Endothelial cell of umbilical vein (primary cell): ENCODE data around the gene PAX3. TPM values are rescaled to one million over a fixed set of nuclear protein-coding genes. Genes with fewer than 3 reads are reported as not detected.

Experiments used
- BruUV-seq: library from RNA; stranded (reverse); fragments of 400-500 nt; replicated peaks from 2 replicates; lab custom pipeline; 2021; lab: Mats Ljungman, UMichigan
- CTCF ChIA-PET: fragments of 300-600, 350-600 bp; sonication (Branson Sonifier 250); formaldehyde crosslinking; loops from one replicate; lab custom pipeline; 2021; ENCODE audit warnings: antibody characterized with exemption, inconsistent platforms; lab: Charles Lee
- POLR2A ChIA-PET: fragments of 300-600, 350-600 bp; sonication (Branson Sonifier 250); formaldehyde crosslinking; loops from one replicate; lab custom pipeline; 2021; ENCODE audit warnings: antibody characterized with exemption, inconsistent platforms; lab: Charles Lee
- DNase-seq: peaks from one replicate; pipeline ENCODE4 v3.0.0-alpha.2; 2011; ENCODE audit warnings: low read depth, low spot score
- FAIRE-seq: peaks from 2 replicates; lab custom pipeline; 2011; peaks lifted over from hg19 to GRCh38; lab: Jason Lieb, UNC
- H2AFZ ChIP-seq: 2 replicates; pipeline ENCODE4 v1.6.0; 2012; ENCODE audit warnings: low read depth, low read length, control low read depth, inconsistent platforms
- H3K27ac ChIP-seq: 2 replicates; pipeline ENCODE4 v1.5.1; 2011; ENCODE audit warnings: low read depth, mild to moderate bottlenecking, control low read depth, low read length, moderate library complexity; ENCODE audit not compliant: insufficient read depth
- H3K27me3 ChIP-seq, 2 experiments: 2 replicates each; pipeline versions ENCODE4 v1.6.0 to v1.6.1; 2011; ENCODE audit warnings: low read length in 2 of 2, mixed read lengths in 1 of 2; ENCODE audit not compliant: control insufficient read depth in 2 of 2, insufficient read depth in 2 of 2
- H3K36me3 ChIP-seq, 2 experiments: 2 replicates in 1 of 2; 3 replicates in 1 of 2; pipeline ENCODE4 v1.5.1; 2011; ENCODE audit warnings: low read length in 2 of 2, mild to moderate bottlenecking in 1 of 2, moderate library complexity in 1 of 2; ENCODE audit not compliant: control insufficient read depth in 2 of 2, insufficient read depth in 2 of 2; ENCODE audit errors: extremely low read depth in 1 of 2
- H3K4me1 ChIP-seq: 3 replicates; pipeline ENCODE4 v1.5.1; 2011; ENCODE audit warnings: mild to moderate bottlenecking, low read length; ENCODE audit not compliant: control insufficient read depth, insufficient read depth; ENCODE audit errors: extremely low read depth
- H3K4me2 ChIP-seq: 2 replicates; pipeline ENCODE4 v1.6.1; 2011; ENCODE audit warnings: low read length, control low read depth, mixed read lengths; ENCODE audit not compliant: insufficient read depth
- H3K4me3 ChIP-seq, 3 experiments: fragments of 200-600 bp in 1 of 3; sonication (generic), shearing (Covaris generic) in 1 of 3; replicated peaks in 1 of 3; 2 replicates each; pipeline ENCODE4 v1.5.1; 2011 to 2016; ENCODE audit warnings: control low read depth in 3 of 3, low read length in 3 of 3, mild to moderate bottlenecking in 2 of 3, inconsistent platforms in 1 of 3, low read depth in 1 of 3, moderate library complexity in 1 of 3; ENCODE audit not compliant: insufficient read depth in 1 of 3
- H3K79me2 ChIP-seq: 2 replicates; pipeline ENCODE4 v1.6.0; 2012; ENCODE audit warnings: low read length, inconsistent platforms; ENCODE audit not compliant: control insufficient read depth, insufficient read depth
- H3K9ac ChIP-seq: replicated peaks from 2 replicates; pipeline ENCODE3; 2011; ENCODE audit warnings: low read length, control low read depth; ENCODE audit not compliant: insufficient read depth; ENCODE audit errors: extremely low read depth
- H3K9me1 ChIP-seq: replicated peaks from 3 replicates; pipeline ENCODE4 v1.6.0; 2011; ENCODE audit warnings: mild to moderate bottlenecking, low read length; ENCODE audit not compliant: control insufficient read depth, insufficient read depth; ENCODE audit errors: extremely low read depth
- H3K9me3 ChIP-seq: replicated peaks from 2 replicates; pipeline ENCODE4 v1.5.1; 2012; ENCODE audit warnings: low read length, inconsistent platforms; ENCODE audit not compliant: control insufficient read depth, insufficient read depth
- H4K20me1 ChIP-seq: replicated peaks from 2 replicates; pipeline ENCODE3; 2011; ENCODE audit warnings: mild to moderate bottlenecking, low read length; ENCODE audit not compliant: control insufficient read depth, insufficient read depth; ENCODE audit errors: extremely low read depth
- CTCF ChIP-seq, 2 donors: IDR thresholded peaks; 1 replicate in 1 of 2; 2 replicates in 1 of 2; pipeline ENCODE4 v1.5.1; 2011; ENCODE audit warnings: low read length in 2 of 2, mild to moderate bottlenecking in 2 of 2, moderate library complexity in 2 of 2, control low read depth in 1 of 2, inconsistent platforms in 1 of 2, low read depth in 1 of 2; ENCODE audit not compliant: insufficient read depth in 1 of 2; ENCODE audit errors: extremely low read depth in 1 of 2
- EZH2 ChIP-seq: IDR thresholded peaks from 2 replicates; pipeline ENCODE4 v1.6.1; 2012; ENCODE audit warnings: borderline replicate concordance, low read depth, mild to moderate bottlenecking, moderate library complexity, low read length, inconsistent platforms; ENCODE audit not compliant: severe bottlenecking
- FOS ChIP-seq: IDR thresholded peaks from 2 replicates; pipeline ENCODE4 v1.6.1; 2011; ENCODE audit warnings: mild to moderate bottlenecking, low read length, moderate library complexity, borderline replicate concordance; ENCODE audit not compliant: insufficient read depth
- GATA2 ChIP-seq: IDR thresholded peaks from 2 replicates; pipeline ENCODE4 v1.7.0; 2011; ENCODE audit warnings: low read depth, mild to moderate bottlenecking, moderate library complexity, mixed read lengths, low read length; ENCODE audit not compliant: insufficient read length, insufficient read depth
- JUN ChIP-seq: IDR thresholded peaks from 2 replicates; pipeline ENCODE4 v1.6.1; 2011; ENCODE audit warnings: borderline replicate concordance, low read depth; ENCODE audit not compliant: insufficient read length, insufficient read depth
- MAX ChIP-seq: IDR thresholded peaks from 2 replicates; pipeline ENCODE4 v1.6.1; 2011; ENCODE audit not compliant: insufficient read depth, insufficient read length
- MYC ChIP-seq: IDR thresholded peaks from one replicate; pipeline ENCODE4 v1.6.1; 2011; ENCODE audit warnings: mild to moderate bottlenecking, low read depth, low read length
- POLR2A ChIP-seq: IDR thresholded peaks from 2 replicates; pipeline ENCODE4 v1.6.1; 2012; ENCODE audit warnings: low read depth, mild to moderate bottlenecking, control low read depth, low read length
- POLR2AphosphoS5 ChIP-seq: IDR thresholded peaks from 2 replicates; pipeline ENCODE4 v1.6.1; 2012; ENCODE audit warnings: low read depth, mild to moderate bottlenecking, control low read depth, low read length, moderate library complexity; ENCODE audit not compliant: insufficient read depth
- dilution Hi-C: fragments of 300-500 bp; cut with MboI; formaldehyde crosslinking; loops from one replicate; pipeline ENCODE4 v1.15.0; 2019; ENCODE audit warnings: low sequenced_read_pairs; ENCODE audit not compliant: extremely low pct_ligation_motif_present
- intact Hi-C: fragments of 100-400 bp; cut with micrococcal nuclease; formaldehyde crosslinking; loops from one replicate; pipeline ENCODE4 v1.10.0; 2022
- polyA plus RNA-seq, 4 experiments: library from polyadenylated mRNA; depleted of rRNA in 3 of 4; stranded (reverse) in 3 of 4; unstranded in 1 of 4; fragments of >200 nt; gene quantifications; 2 replicates each; pipeline versions ENCODE4 v1.2.1 to v1.2.3, GENCODE V29; 2011 to 2012; ENCODE audit warnings: missing spikeins in 1 of 4
- total RNA-seq: library from RNA; stranded (reverse); gene quantifications from 2 replicates; pipeline ENCODE4 v1.2.3, GENCODE V29; 2021

PAX3 gene
- total and polyA plus RNA-seq, 2 donors (not counting 3 experiments of a cell fraction or from before 2014, with no cell fraction given) = not detected

GRCh38 chr2:222320436-222321395 is 21.9 kb upstream of the PAX3 start:
- Histone ChIP-seq H2AFZ (peak overlapping the region; percentile 47), H3K79me2 (no peaks in the 10 kb centered on the region), H3K27me3 (peaks cover 32 to 62% of the 10 kb centered on the region in 2 experiments), H3K4me1 (peaks cover 16% of the 10 kb centered on the region), H3K36me3 (no peaks in the 10 kb centered on the region), H3K27ac (no peak overlapping the region), H4K20me1 (no peaks in the 10 kb centered on the region), H3K9ac (no peak overlapping the region), H3K9me3 (no peaks in the 10 kb centered on the region), H3K9me1 (no peaks in the 10 kb centered on the region), H3K4me2 (peak overlapping the region; percentile 28), H3K4me3 (peak overlapping the region in 2 of 3 experiments; percentile 15 to 43)
- POLR2A ChIA-PET = no interaction called here
- TF ChIP-seq EZH2 (peak; percentile 89), MAX (no peak)
- dilution Hi-C loops = no loop called here
- intact Hi-C loops = no loop called here
- CTCF ChIA-PET = interaction anchor here (1.0 to 6.1 kb wide), 6 partner anchors 16 to 262 kb away, joined by 3 to 312 read pairs (median 3); no protein-coding TSS in a partner anchor
- peak; percentile 35 for DNase-seq
- BruUV-seq = no TSS peak
- FAIRE-seq = no peak

GRCh38 chr2:222319586-222320435 is 21.0 kb upstream of the PAX3 start:
- H3K36me3 ChIP-seq = no peaks in the 10 kb centered on the region
- H3K4me3 ChIP-seq = peak overlapping the region in 2 of 3 experiments; percentile 15 to 43
- no peaks in the 10 kb centered on the region for H3K9me3 ChIP-seq
- peaks cover 40 to 71% of the 10 kb centered on the region in 2 experiments for H3K27me3 ChIP-seq
- no peak overlapping the region for H3K27ac ChIP-seq
- dilution Hi-C loops (no loop called here), intact Hi-C loops (loop anchor here (2.0 kb wide), 3 partner anchors 159 to 337 kb away; partner anchors contain the start of gene FARSB)
- H3K79me2 ChIP-seq = no peaks in the 10 kb centered on the region
- H2AFZ ChIP-seq = peak overlapping the region; percentile 46
- no peaks in the 10 kb centered on the region for H3K9me1 ChIP-seq
- H3K4me1 ChIP-seq = peaks cover 16% of the 10 kb centered on the region
- H3K9ac ChIP-seq = no peak overlapping the region
- ChIA-PET POLR2A (no interaction called here), CTCF (interaction anchor here (0.7 to 6.1 kb wide), 11 partner anchors 17 to 291 kb away, joined by 3 to 312 read pairs (median 4); no protein-coding TSS in a partner anchor)
- DNase-seq = no peak
- H3K4me2 ChIP-seq = peak overlapping the region; percentile 28
- BruUV-seq = no TSS peak
- TF ChIP-seq EZH2 (no peak), MAX (no peak), MYC (no peak), CTCF (IDR thresholded peaks at IDR 0.05; ENCODE audit: extremely low read depth in 1 of 2, insufficient read depth in 1 of 2, low read depth in 1 of 2, low read length in 2 of 2) (no peak), FOS (no peak), JUN (no peak), POLR2A (no peak), GATA2 (no peak), POLR2AphosphoS5 (no peak)
- no peaks in the 10 kb centered on the region for H4K20me1 ChIP-seq
- FAIRE-seq = no peak
